ENCODE results near the gene CD69.
"Not testable (repeated sequence)": the region's sequence is repeated elsewhere in the genome, so short reads cannot be mapped to it uniquely, and the experiment has no call there.

Gene CD69

DNA sequence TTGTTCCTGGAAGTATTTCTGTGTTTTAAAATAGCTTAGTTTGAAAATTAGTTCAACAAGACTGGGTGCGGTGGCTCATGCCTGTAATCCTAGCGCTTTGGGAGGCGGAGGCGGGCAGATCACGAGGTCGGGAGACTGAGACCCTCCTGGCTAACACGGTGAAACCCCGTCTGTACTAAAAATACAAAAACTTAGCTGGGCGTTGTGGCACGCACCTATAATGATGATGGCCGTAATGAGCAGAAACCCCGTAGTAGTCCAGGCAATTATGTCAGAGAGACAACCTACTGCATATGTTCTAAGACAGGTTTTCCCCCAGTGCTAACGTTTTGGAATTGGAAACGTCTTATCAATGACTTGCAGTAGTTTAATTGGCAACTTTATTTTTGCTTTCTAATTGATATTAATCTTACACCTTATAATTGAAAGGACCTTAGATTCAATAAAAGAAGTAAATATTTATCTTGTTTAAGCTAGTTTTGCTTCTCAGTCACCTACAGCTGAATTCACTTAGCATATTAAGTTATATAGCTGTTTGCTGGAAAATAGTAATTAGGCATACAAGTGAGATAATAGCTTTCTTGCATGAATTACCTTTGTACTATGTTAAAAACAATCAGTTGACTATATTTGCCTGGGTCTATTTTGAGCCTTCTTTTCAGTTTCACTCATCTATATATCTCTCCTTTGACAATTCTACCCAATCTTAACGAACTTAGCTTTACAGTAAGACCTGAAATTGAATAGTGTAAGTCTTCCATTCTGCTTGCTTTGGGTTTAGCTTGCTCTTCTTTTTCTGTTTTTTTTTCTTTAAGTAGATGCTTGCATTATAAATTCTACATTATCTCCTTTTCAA, 43.4 kb downstream of the CD69 start:
- DNase-seq, result no peak

DNA sequence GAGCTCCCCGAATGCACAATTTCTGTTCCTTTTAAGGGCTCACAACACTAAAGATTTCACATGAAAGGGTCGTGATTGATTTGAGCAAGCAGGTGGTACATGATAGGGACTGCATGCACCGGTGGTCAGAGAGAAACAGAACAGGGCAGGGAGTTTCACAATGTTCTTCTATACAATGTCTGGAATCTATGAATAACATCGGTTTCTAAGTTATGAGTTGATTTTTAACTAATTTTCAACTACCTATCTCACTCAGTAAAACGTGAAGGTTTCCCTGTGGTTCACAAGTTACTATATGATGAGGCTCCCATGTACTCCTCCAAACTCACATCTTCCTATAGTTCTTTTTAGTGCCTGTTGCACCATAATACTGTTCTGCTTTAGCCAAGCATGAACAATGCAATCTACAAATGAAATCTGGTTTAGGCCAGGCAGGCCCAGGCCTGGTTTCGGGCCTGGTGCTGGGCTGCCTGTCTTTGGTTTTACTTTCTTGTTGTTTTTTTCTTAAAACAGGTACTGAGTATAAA, 47.6 kb downstream of the CD69 start:
- not testable (repeated sequence) for DNase-seq

DNA sequence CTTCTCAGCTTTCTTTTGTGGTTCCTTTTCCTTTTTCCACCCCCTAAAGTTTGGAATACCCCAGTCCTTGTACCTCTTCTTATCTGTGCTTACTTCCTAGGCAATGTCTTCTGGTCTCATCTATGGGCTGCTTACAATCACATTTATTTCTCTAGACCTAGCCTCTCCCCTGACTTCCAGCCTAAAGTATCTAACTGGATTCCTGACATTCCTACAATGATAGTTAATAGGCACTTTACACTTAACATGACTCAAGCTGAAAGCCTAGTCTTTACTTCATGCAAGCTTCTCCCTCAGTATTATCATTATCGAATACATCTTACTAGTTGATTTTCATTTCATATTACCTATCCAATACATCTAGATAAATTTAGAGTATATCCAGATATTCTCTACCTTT, 49.0 kb downstream of the CD69 start:
- no peak for DNase-seq

DNA sequence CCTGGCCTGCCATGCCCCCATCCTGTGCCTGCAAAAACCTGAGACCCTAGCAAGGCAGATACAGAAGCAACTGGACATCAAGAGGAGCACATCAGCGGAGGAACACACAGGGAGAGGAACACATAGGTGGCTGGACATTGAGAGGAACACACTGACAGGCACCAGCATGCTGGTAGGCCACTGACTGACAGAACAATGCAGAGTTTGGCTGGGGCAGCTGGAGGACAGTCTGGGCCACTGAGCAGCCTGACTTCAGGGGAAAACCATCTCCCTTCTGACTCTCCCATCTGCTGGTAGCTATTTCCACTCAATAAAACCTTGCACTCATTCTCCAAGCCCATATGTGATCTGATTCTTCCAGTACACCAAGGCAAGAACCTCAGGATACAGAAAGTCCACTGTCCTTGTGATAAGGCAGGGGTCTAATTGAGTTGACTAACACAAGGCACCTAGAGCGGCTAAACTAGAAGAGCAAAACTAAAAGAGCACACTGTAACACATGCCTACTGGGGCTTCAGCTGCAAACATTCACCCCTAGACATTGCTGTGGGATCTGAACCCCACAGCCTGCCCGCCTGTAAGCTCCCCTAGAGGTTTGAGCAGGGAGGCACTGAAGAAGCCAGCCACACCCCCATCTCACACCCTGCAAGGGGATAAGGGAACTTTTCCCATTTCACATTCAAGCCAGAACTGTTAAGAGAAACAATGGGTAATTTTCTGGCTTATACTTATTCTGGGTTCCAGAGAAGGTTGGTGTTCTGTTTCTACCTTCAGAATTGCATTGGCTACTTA, 49.9 kb downstream of the CD69 start:
- no peak for DNase-seq

DNA sequence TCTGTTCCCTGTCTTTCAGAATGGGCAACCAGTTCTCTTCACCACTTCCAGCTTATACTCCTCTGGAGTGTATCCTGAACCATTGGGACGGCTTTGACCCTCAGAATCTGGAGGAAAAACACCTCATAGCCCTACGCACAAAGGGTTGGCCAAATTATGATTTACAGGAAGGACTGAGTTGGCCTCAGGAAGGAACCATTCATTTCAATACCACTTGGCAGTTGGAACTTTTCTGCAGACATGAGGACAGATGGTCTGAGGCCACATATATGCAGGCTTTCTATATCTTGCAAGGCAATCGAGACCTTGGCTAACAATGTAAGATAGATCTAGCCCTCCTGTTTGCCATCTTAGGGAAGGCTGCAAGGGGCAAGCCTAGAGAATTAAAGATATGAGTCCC, 51.8 kb downstream of the CD69 start:
- no peak for DNase-seq

DNA sequence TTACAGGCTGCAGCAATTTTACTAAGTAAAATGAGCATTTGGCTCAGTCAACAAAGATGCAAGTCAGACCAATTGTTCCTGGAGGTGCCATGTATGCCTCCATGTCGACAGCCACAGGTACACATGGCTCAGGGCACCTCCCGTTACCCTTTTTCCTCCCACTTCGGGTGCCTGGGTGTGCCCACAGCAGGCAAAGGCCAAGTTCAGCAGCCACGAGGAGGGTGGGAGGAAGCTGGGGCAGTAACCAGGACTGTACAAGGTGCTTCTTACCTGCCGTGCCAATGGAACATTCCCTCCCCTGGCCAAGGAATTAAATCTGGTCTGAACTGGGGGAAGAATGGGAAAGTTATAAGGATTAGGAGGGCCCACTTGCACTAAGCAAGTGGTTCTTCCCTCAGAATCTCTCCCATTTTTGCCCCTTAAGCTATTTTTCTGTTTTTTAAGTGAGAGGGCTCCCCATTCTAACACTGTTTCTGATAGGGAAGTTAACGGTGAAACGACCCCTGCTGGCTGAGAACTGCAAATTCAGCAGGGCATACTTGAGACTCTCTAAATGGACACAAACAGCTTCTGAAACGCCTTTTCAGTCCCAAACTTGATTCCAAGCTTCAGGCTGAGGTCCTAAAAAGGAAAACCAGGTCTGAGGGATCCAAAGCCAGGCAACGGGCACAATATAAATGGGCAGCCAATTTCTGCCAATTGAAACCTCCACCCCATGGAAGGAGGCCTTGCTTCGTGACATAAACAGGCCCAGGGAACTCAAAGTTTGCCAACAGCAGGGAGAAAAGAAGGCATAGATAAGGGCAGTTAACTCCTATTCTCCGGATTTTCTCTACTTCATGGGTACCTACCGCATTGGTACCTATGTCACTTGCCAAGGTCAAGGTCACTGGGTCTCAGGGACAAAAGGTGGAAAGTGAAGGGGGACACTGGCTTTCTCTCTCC, 52.6 kb downstream of the CD69 start:
- peak; percentile 65 to 70 for DNase-seq

DNA sequence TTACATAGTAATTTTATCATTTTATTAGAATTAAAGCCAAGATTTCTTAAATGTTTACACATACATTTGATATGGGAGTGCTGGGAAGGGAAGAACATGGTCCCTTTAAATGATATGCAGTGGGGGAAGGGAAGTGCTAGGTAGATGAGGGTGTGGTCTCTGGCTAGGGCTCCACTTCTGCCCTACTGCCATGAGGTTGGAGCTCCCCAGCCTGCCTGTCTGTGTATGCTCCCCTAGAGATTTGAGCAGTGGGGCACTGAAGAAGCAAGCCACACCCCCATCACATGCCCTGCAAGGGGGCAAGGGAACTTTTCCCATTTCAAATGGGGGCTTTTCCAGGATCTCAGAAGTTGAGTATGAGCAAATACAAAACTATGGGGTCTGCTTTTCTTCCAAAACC, 53.3 kb downstream of the CD69 start:
- no peak for DNase-seq

DNA sequence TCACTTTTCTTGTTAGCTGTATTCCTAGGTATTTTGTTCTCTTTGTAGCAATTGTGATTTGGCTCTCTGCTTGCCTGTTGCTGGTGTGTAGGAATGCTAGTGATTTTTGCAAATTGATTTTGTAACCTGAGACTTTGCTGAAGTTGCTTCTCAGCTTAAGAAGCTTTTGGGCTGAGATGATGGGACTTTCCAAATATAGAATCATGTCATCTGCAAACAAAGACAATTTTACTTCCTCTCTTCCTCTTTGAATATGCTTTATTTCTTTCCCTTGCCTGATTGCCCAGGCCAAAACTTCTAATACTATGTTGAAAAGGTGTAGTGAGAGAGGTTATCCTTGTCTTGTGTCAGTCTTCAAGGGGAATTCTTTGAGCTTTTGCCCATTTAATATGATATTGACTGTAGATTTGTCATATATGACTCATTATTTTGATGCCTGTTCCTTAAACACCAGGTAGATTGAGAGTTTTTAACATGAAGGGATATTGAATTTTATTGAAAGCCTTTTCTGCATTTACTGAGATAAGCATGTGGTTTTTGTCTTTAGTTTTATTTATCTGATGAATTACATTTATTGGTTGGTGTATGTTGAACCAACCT, 54.5 kb downstream of the CD69 start:
- peak; percentile 42 to 50 for DNase-seq

DNA sequence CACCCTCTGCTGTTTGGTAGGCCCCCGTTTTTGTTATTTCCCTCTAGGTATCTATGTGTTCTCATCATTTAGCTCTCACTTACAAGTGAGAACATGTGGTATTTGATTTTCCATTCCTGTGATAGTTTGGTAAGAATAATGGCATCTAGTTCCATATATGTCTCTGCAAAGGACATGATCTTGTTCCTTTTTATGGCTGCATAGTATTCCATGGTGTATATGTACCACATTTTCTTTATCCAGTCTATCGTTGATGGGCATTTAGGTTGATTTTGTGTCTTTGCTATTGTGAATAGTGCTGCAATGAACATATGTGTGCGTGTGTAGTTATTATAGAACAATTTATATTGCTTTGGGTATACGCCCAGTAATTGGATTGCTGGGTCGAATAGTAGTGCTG, 56.1 kb downstream of the CD69 start:
- DNase-seq, result not testable (repeated sequence)
